ENCODE measurements around the gene NRDC.

NRDC gene, protein sequence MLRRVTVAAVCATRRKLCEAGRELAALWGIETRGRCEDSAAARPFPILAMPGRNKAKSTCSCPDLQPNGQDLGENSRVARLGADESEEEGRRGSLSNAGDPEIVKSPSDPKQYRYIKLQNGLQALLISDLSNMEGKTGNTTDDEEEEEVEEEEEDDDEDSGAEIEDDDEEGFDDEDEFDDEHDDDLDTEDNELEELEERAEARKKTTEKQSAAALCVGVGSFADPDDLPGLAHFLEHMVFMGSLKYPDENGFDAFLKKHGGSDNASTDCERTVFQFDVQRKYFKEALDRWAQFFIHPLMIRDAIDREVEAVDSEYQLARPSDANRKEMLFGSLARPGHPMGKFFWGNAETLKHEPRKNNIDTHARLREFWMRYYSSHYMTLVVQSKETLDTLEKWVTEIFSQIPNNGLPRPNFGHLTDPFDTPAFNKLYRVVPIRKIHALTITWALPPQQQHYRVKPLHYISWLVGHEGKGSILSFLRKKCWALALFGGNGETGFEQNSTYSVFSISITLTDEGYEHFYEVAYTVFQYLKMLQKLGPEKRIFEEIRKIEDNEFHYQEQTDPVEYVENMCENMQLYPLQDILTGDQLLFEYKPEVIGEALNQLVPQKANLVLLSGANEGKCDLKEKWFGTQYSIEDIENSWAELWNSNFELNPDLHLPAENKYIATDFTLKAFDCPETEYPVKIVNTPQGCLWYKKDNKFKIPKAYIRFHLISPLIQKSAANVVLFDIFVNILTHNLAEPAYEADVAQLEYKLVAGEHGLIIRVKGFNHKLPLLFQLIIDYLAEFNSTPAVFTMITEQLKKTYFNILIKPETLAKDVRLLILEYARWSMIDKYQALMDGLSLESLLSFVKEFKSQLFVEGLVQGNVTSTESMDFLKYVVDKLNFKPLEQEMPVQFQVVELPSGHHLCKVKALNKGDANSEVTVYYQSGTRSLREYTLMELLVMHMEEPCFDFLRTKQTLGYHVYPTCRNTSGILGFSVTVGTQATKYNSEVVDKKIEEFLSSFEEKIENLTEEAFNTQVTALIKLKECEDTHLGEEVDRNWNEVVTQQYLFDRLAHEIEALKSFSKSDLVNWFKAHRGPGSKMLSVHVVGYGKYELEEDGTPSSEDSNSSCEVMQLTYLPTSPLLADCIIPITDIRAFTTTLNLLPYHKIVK

DNA sequence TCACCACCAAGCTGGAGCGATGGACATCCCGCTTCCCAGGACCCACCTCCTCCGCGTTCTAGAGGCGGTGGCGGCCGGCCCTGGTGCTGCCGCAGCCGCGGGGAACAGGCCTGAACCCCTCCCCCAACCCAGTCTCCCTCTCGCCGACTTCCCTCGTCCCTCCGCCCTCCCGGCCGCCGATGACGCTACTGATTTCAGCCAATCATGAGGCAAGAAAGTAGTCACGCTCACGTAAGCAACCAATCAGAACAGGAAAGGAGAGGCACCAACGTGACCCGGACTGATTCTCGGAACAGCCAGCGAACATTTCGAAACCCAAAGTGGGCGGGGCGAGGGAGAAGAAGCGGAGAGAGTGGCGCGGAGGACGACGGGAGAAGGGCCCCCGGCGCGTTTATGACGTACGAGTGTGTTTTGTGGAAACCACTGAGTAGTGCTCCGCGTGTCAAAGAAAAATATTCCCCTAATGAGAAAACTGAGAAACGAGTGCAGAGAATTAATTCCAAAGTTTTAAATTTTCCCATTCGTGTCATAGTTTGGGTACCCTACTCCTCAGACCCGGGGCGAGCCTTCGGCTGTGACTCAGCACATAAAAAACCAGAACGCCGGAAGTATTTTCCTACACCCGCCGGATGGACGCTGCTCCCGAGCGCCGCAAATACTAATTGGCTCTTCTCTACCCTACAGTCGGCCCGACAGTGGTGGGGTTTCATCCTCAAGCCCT is at the start of gene NRDC:
Gene NRDC (minus strand): TSS at position 112 of the 721 bp plus-strand sequence. CDS start 112 bp downstream, outside the sequence.
- H3K4me3 ChIP-seq (ENCODE audit: low read depth, low read length), result peak within 1 kb of the TSS; percentile 70
- peak; percentile 100 for DNase-seq (ENCODE audit: low read depth, low spot score)
- in situ Hi-C loops (cut with HindIII; ENCODE audit: low sequenced_read_pairs), result no loop called here
- TF ChIP-seq, protein P1, sequence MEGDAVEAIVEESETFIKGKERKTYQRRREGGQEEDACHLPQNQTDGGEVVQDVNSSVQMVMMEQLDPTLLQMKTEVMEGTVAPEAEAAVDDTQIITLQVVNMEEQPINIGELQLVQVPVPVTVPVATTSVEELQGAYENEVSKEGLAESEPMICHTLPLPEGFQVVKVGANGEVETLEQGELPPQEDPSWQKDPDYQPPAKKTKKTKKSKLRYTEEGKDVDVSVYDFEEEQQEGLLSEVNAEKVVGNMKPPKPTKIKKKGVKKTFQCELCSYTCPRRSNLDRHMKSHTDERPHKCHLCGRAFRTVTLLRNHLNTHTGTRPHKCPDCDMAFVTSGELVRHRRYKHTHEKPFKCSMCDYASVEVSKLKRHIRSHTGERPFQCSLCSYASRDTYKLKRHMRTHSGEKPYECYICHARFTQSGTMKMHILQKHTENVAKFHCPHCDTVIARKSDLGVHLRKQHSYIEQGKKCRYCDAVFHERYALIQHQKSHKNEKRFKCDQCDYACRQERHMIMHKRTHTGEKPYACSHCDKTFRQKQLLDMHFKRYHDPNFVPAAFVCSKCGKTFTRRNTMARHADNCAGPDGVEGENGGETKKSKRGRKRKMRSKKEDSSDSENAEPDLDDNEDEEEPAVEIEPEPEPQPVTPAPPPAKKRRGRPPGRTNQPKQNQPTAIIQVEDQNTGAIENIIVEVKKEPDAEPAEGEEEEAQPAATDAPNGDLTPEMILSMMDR (IDR thresholded peaks at IDR 0.05; ENCODE audit: low read depth, low read length), result no peak

DNA sequence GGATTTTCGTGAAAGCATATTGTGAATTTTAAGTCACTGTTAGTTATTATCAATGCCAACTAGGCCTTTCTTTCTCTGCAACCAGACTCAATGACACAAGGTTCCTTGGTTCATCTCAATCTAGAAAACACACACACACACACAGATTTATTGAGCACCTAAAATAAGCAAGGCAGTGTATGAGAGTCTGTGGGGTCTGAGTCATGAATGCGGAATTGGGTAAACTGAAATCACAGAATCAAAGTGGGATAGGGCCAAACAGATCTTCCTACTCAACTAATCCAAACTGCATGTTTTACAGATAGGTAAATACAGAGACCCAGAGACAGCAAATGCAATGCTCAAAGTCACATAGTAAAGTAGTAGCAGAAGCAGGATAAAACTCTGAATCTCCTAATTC is 48.5 kb upstream of the NRDC start:
- TF ChIP-seq, protein P1 (IDR thresholded peaks at IDR 0.05; ENCODE audit: low read depth, low read length), result no peak
- H3K4me3 ChIP-seq (ENCODE audit: low read depth, low read length), result no peak overlapping the region
- in situ Hi-C loops (cut with HindIII; ENCODE audit: low sequenced_read_pairs), result no loop called here
- DNase-seq (ENCODE audit: low read depth, low spot score), result no peak

DNA sequence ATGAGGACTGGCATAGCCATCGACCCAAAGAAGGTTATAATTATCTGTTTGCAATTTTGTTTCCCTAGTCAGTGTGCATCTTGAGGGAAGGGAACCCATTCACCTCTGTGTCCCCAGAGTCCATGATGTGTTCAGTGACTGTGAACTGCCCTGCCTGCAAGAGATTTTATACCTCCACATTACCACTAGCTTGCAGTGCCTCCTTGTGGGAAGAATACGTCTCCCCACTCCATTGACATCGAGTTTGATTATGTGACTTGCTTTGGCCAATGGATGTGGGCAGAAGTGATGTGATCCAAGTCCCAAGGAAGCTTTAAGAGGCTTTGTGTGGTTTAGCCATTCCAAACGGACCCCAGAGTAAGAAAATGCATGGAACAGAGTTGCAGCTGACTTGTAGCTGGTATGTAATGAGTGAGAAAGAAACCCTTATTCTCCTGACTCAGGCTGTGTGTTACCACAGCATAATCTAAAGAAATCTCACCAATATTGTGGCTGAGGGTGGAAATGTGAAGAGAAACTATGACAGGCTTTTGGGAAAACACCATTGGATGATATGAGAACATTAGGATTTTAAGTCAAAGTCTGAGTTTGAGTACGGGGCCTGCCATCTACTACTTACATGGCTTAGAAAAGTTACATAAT is 47.8 kb upstream of the NRDC start:
- TF ChIP-seq, protein P1 (IDR thresholded peaks at IDR 0.05; ENCODE audit: low read depth, low read length), result peak; percentile 37
- in situ Hi-C loops (cut with HindIII; ENCODE audit: low sequenced_read_pairs), result no loop called here
- H3K4me3 ChIP-seq (ENCODE audit: low read depth, low read length), result no peak overlapping the region
- DNase-seq (ENCODE audit: low read depth, low spot score), result peak; percentile 38

DNA sequence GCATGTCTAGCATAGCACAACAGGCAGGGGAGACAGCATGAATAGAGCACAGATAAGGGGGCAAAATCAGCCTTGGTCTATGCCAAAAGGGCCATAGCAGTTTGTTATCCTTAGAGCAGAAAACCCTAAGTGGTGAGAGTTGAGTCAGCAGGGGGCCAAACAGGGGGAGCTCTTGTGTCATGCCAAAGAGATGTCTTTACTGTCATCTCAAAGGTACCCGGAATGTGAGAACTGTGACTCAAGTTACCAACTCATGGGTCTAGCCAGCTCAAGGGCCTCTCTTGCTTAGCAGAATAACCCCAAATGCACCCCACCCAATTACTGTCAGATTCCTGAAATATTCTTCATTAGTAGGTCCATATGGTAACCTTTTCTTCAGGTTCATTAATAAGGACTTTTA is 45.9 kb upstream of the NRDC start:
- no peak overlapping the region for H3K4me3 ChIP-seq (ENCODE audit: low read depth, low read length)
- no peak for DNase-seq (ENCODE audit: low read depth, low spot score)
- TF ChIP-seq, protein P1 (IDR thresholded peaks at IDR 0.05; ENCODE audit: low read depth, low read length), result no peak
- in situ Hi-C loops (cut with HindIII; ENCODE audit: low sequenced_read_pairs), result no loop called here

DNA sequence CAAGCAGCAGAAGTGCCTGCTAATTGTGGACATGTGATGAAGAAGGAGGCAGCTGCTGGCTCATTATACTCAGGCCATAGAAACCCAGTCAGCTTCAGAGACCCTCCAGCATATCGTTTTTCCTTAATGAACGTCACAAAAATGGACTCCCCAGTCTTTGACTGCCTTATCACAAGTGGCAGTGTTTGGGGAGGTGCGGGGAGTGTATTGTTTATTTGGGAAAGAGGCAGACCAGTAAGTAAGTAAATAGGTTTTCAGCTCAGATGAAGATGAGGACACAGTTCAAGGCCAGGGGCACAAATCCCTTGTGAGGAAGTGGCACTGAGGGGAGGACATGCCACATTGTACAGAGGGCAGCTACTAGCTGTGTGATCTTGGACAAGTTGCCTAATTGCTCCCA is 43.5 kb upstream of the NRDC start:
- TF ChIP-seq, protein P1 (IDR thresholded peaks at IDR 0.05; ENCODE audit: low read depth, low read length), result no peak
- in situ Hi-C loops (cut with HindIII; ENCODE audit: low sequenced_read_pairs), result no loop called here
- H3K4me3 ChIP-seq (ENCODE audit: low read depth, low read length), result no peak overlapping the region
- no peak for DNase-seq (ENCODE audit: low read depth, low spot score)
